GM21723 (cell line): ENCODE data around the gene TULP3.

Experiments
- ATAC-seq: cut with Tn5 transposase; IDR thresholded peaks from one replicate; pipeline ENCODE4 v1.9.1; 2021; ENCODE audit warnings: mild to moderate bottlenecking, moderate library complexity; ENCODE audit not compliant: unreplicated experiment

Gene TULP3

GRCh38 chr12:2877047-2877952 is 13.4 kb upstream of the TULP3 start, which contains the start of the genes FOXM1 and RHNO1:
Gene FOXM1 (minus strand): TSS chr12:2877174. CDS start chr12:2874478, 2,696 bp downstream.
Gene RHNO1 (plus strand): TSS chr12:2877223. CDS start chr12:2885367, 8,144 bp downstream.
- ATAC-seq, result peak; percentile 75

- ATAC-seq, result no peak
These were observed 12.5 kb upstream of the TULP3 start for GRCh38 chr12:2877953-2878732.

GRCh38 chr12:2879853-2880252 is 10.8 kb upstream of the TULP3 start:
- ATAC-seq, result no peak

- no peak for ATAC-seq
These were observed 5.9 kb upstream of the TULP3 start for GRCh38 chr12:2884810-2885209.

- no peak for ATAC-seq
These were observed 3.8 kb upstream of the TULP3 start for GRCh38 chr12:2886768-2887450.

GRCh38 chr12:2890001-2890387 is 697 bp upstream of the TULP3 start:
- no peak for ATAC-seq

GRCh38 chr12:2891240-2892053 is 756 bp downstream of the TULP3 start:
- ATAC-seq, result peak; percentile 17

GRCh38 chr12:2892246-2892645 is 1.6 kb downstream of the TULP3 start:
- no peak for ATAC-seq

GRCh38 chr12:2893007-2893406 is 2.3 kb downstream of the TULP3 start:
- no peak for ATAC-seq

GRCh38 chr12:2895051-2895451 is 4.4 kb downstream of the TULP3 start:
- ATAC-seq, result no peak

- no peak for ATAC-seq
These were observed 4.8 kb downstream of the TULP3 start for GRCh38 chr12:2895511-2895910.

- ATAC-seq, result no peak
These were observed 6.7 kb downstream of the TULP3 start for GRCh38 chr12:2897418-2897817.

- ATAC-seq, result no peak
These were observed 10.0 kb downstream of the TULP3 start for GRCh38 chr12:2900642-2901041.

- ATAC-seq, result no peak
These were observed 11.7 kb downstream of the TULP3 start for GRCh38 chr12:2902272-2902880.

GRCh38 chr12:2904260-2904659 is 13.6 kb downstream of the TULP3 start:
- no peak for ATAC-seq

- ATAC-seq, result no peak
These were observed 21.5 kb downstream of the TULP3 start for GRCh38 chr12:2912216-2912575.

- ATAC-seq, result no peak
These were observed 28.6 kb downstream of the TULP3 start for GRCh38 chr12:2919249-2919648.

- no peak for ATAC-seq
These were observed 31.6 kb downstream of the TULP3 start for GRCh38 chr12:2922329-2922728.

GRCh38 chr12:2923057-2923456 is 32.4 kb downstream of the TULP3 start:
- no peak for ATAC-seq

- no peak for ATAC-seq
These were observed 33.3 kb downstream of the TULP3 start for GRCh38 chr12:2924019-2924418.
